ENCODE measurements around the gene MAST4. TPM values are rescaled to one million over a fixed set of nuclear protein-coding genes. Genes with fewer than 3 reads are reported as not detected.

The MAST4 gene
- total and polyA plus RNA-seq, 2 donors (not counting 1 experiment from before 2014, with no cell fraction given), result 7.0 to 15.2 TPM

GRCh38 chr5:66929281-66929680 is 333.1 kb downstream of the MAST4 start:
- no peaks in the 10 kb centered on the region for H3K4me1 ChIP-seq (ENCODE audit: control insufficient read depth, extremely low read depth, insufficient read depth, low read length)
- no peaks in the 10 kb centered on the region for H3K9me3 ChIP-seq (ENCODE audit: control insufficient read depth, insufficient read depth, low read depth, low read length)
- H3K79me2 ChIP-seq (ENCODE audit: control insufficient read depth, insufficient read depth, low read length), result no peaks in the 10 kb centered on the region
- H3K4me2 ChIP-seq (ENCODE audit: extremely low read depth, insufficient read depth, low read length), result no peak overlapping the region
- H3K4me3 ChIP-seq (replicated peaks in 1 of 4; ENCODE audit: control extremely low read depth in 1 of 4, insufficient read depth in 1 of 4, low read depth in 3 of 4, low read length in 4 of 4), result no peak overlapping the region
- DNase-seq (ENCODE audit: low read depth in 2 of 2), result no peak
- H3K27ac ChIP-seq (ENCODE audit: insufficient read depth, low read length), result no peak overlapping the region
- no peak overlapping the region for H2AFZ ChIP-seq (ENCODE audit: low read length)
- H3K9ac ChIP-seq (ENCODE audit: insufficient read depth, low read length), result no peak overlapping the region
- no peaks in the 10 kb centered on the region for H3K36me3 ChIP-seq (ENCODE audit: control insufficient read depth, insufficient read depth, low read length)
- H4K20me1 ChIP-seq (ENCODE audit: control insufficient read depth, extremely low read depth, insufficient read depth, low read length), result no peaks in the 10 kb centered on the region
- no peak for TF ChIP-seq EZH2 (IDR thresholded peaks at IDR 0.05; ENCODE audit: low read length, missing control alignments)
- no peak for TF ChIP-seq CTCF (conservative IDR thresholded peaks at IDR 0.05 in 1 of 2, IDR thresholded peaks at IDR 0.05 in 1 of 2; ENCODE audit: low read depth in 1 of 2, low read length in 2 of 2)
- no peaks in the 10 kb centered on the region for H3K27me3 ChIP-seq (ENCODE audit: control insufficient read depth, insufficient read depth, low read length)

GRCh38 chr5:66929995-66930394 is 333.8 kb downstream of the MAST4 start:
- no peak for DNase-seq (ENCODE audit: low read depth in 2 of 2)
- TF ChIP-seq CTCF (conservative IDR thresholded peaks at IDR 0.05 in 1 of 2, IDR thresholded peaks at IDR 0.05 in 1 of 2; ENCODE audit: low read depth in 1 of 2, low read length in 2 of 2), result no peak
- no peak for TF ChIP-seq EZH2 (IDR thresholded peaks at IDR 0.05; ENCODE audit: low read length, missing control alignments)
- H3K27me3 ChIP-seq (ENCODE audit: control insufficient read depth, insufficient read depth, low read length), result no peaks in the 10 kb centered on the region

GRCh38 chr5:66931651-66932050 is 335.5 kb downstream of the MAST4 start:
- no peaks in the 10 kb centered on the region for H3K36me3 ChIP-seq (ENCODE audit: control insufficient read depth, insufficient read depth, low read length)
- no peak for TF ChIP-seq CTCF (conservative IDR thresholded peaks at IDR 0.05 in 1 of 2, IDR thresholded peaks at IDR 0.05 in 1 of 2; ENCODE audit: low read depth in 1 of 2, low read length in 2 of 2)
- TF ChIP-seq EZH2 (IDR thresholded peaks at IDR 0.05; ENCODE audit: low read length, missing control alignments), result no peak
- H4K20me1 ChIP-seq (ENCODE audit: control insufficient read depth, extremely low read depth, insufficient read depth, low read length), result no peaks in the 10 kb centered on the region
- no peak overlapping the region for H3K4me2 ChIP-seq (ENCODE audit: extremely low read depth, insufficient read depth, low read length)
- no peaks in the 10 kb centered on the region for H3K27me3 ChIP-seq (ENCODE audit: control insufficient read depth, insufficient read depth, low read length)
- DNase-seq (ENCODE audit: low read depth in 2 of 2), result no peak
- no peak overlapping the region for H3K4me3 ChIP-seq (replicated peaks in 1 of 4; ENCODE audit: control extremely low read depth in 1 of 4, insufficient read depth in 1 of 4, low read depth in 3 of 4, low read length in 4 of 4)
- no peaks in the 10 kb centered on the region for H3K9me3 ChIP-seq (ENCODE audit: control insufficient read depth, insufficient read depth, low read depth, low read length)
- no peaks in the 10 kb centered on the region for H3K79me2 ChIP-seq (ENCODE audit: control insufficient read depth, insufficient read depth, low read length)
- no peaks in the 10 kb centered on the region for H3K4me1 ChIP-seq (ENCODE audit: control insufficient read depth, extremely low read depth, insufficient read depth, low read length)
- H2AFZ ChIP-seq (ENCODE audit: low read length), result no peak overlapping the region
- H3K27ac ChIP-seq (ENCODE audit: insufficient read depth, low read length), result no peak overlapping the region
- no peak overlapping the region for H3K9ac ChIP-seq (ENCODE audit: insufficient read depth, low read length)

More at GRCh38 chr5:66929995-66930394, 333.8 kb downstream of the MAST4 start:
- H3K9me3 ChIP-seq (ENCODE audit: control insufficient read depth, insufficient read depth, low read depth, low read length), result no peaks in the 10 kb centered on the region
- no peaks in the 10 kb centered on the region for H3K4me1 ChIP-seq (ENCODE audit: control insufficient read depth, extremely low read depth, insufficient read depth, low read length)
- no peaks in the 10 kb centered on the region for H3K36me3 ChIP-seq (ENCODE audit: control insufficient read depth, insufficient read depth, low read length)
- H3K4me3 ChIP-seq (replicated peaks in 1 of 4; ENCODE audit: control extremely low read depth in 1 of 4, insufficient read depth in 1 of 4, low read depth in 3 of 4, low read length in 4 of 4), result no peak overlapping the region
- H3K79me2 ChIP-seq (ENCODE audit: control insufficient read depth, insufficient read depth, low read length), result no peaks in the 10 kb centered on the region
- no peak overlapping the region for H3K9ac ChIP-seq (ENCODE audit: insufficient read depth, low read length)
- no peaks in the 10 kb centered on the region for H4K20me1 ChIP-seq (ENCODE audit: control insufficient read depth, extremely low read depth, insufficient read depth, low read length)
- H3K27ac ChIP-seq (ENCODE audit: insufficient read depth, low read length), result no peak overlapping the region
- H2AFZ ChIP-seq (ENCODE audit: low read length), result no peak overlapping the region
- no peak overlapping the region for H3K4me2 ChIP-seq (ENCODE audit: extremely low read depth, insufficient read depth, low read length)

Data from fibroblast of lung (primary cell).